K562 (cell line): ENCODE data around the gene FBXL12. TPM values are rescaled to one million over a fixed set of nuclear protein-coding genes. Genes with fewer than 3 reads are reported as not detected.

ENCODE experiments used
- CC2D1A ChIP-seq: fragments of 450-650 bp; IDR thresholded peaks from 2 replicates; pipeline ENCODE4 v1.6.1; 2017; ENCODE audit warnings: mild to moderate bottlenecking
- CHD2 ChIP-seq: IDR thresholded peaks from 2 replicates; pipeline ENCODE4 v1.6.1; 2011; ENCODE audit warnings: low read depth, low read length
- ETV1 ChIP-seq: fragments of 450-650 bp; conservative IDR thresholded peaks from 2 replicates; pipeline ENCODE4 v1.6.1; 2016; ENCODE audit warnings: missing genetic modification characterization, control low read depth, low read depth, missing compliant biosample characterization
- HNRNPK ChIP-seq: fragments of 200-400 bp; formaldehyde crosslinking; IDR thresholded peaks from one replicate; pipeline ENCODE4 v1.6.1; 2018; ENCODE audit warnings: mild to moderate bottlenecking, low read depth, low read length; ENCODE audit not compliant: poor library complexity, severe bottlenecking
- HOXB6 ChIP-seq: fragments of 250-450 bp; sonication (Bioruptor Pico); IDR thresholded peaks from 2 replicates; pipeline ENCODE4 v1.5.1; 2022; ENCODE audit warnings: mild to moderate bottlenecking, borderline replicate concordance
- KLF16 ChIP-seq: IDR thresholded peaks from 2 replicates; pipeline ENCODE4 v1.6.1; 2016; ENCODE audit warnings: antibody characterized with exemption
- MAFK ChIP-seq: IDR thresholded peaks from 2 replicates; pipeline ENCODE4 v1.6.1; 2011; ENCODE audit warnings: low read length, improper control_type of control experiment
- NR2C1 ChIP-seq, 2 experiments: fragments of 450-650 bp; IDR thresholded peaks; 2 replicates each; pipeline ENCODE4 v1.6.1; 2017; ENCODE audit warnings: mild to moderate bottlenecking in 2 of 2, antibody characterized with exemption in 1 of 2, inconsistent platforms in 1 of 2, missing compliant biosample characterization in 1 of 2, missing genetic modification characterization in 1 of 2
- POLR2B ChIP-seq: fragments of 450-650 bp; IDR thresholded peaks from 2 replicates; pipeline ENCODE4 v1.6.1; 2018; ENCODE audit warnings: low read depth; ENCODE audit not compliant: partially characterized antibody
- RUNX1 ChIP-seq: sonication (generic); IDR thresholded peaks from 2 replicates; pipeline ENCODE4 v1.6.1; 2016; ENCODE audit warnings: antibody characterized with exemption, low read depth
- ZNF263 ChIP-seq: sonication (generic); formaldehyde crosslinking; IDR thresholded peaks from 2 replicates; pipeline ENCODE4 v1.8.0; 2022; ENCODE audit warnings: mild to moderate bottlenecking, missing genetic modification reagents, borderline replicate concordance
- polyA plus RNA-seq, 8 experiments: library from polyadenylated mRNA; depleted of rRNA in 4 of 8; stranded (reverse) in 5 of 8; unstranded in 3 of 8; fragments of >200 nt; fragmentation: Nextera tagmentation in 2 of 8; fragmentation: Illumina TruSeq in 1 of 8; extraction: Ambion mirVana in 2 of 8; extraction: Trizol in 1 of 8; gene quantifications; 2 replicates each; pipeline versions ENCODE4 v1.2.1 to v1.2.3, GENCODE V29; 2011 to 2014; ENCODE audit warnings: inconsistent platforms in 1 of 8, missing spikeins in 1 of 8
- total RNA-seq, 7 experiments: library from RNA; depleted of rRNA in 6 of 7; stranded (reverse); fragments of >200 nt in 6 of 7; fragmentation: Illumina TruSeq in 2 of 7; extraction: Trizol in 2 of 7; gene quantifications; 2 replicates each; pipeline versions ENCODE4 v1.2.1 to v1.2.3, GENCODE V29; 2011 to 2021; ENCODE audit warnings: low replicate concordance in 1 of 7
- TF ChIP-seq, protein P1 (sequence below), 2 experiments: fragments of 450-650 bp in 1 of 2; sonication (generic) in 1 of 2; formaldehyde crosslinking in 1 of 2; IDR thresholded peaks; 2 replicates each; pipeline versions ENCODE4 v1.7.1 to v1.9.0; 2016 to 2022; ENCODE audit warnings: inconsistent platforms in 1 of 2, mild to moderate bottlenecking in 1 of 2, missing genetic modification reagents in 1 of 2
- TF ChIP-seq, protein P2 (sequence below), 3 experiments: fragments of 200-800 bp in 1 of 3; sonication (Bioruptor generic) in 1 of 3; sonication (generic) in 1 of 3; formaldehyde crosslinking in 1 of 3; IDR thresholded peaks; 2 replicates each; pipeline versions ENCODE4 v1.6.1 to v1.8.0; 2016 to 2022; ENCODE audit warnings: mild to moderate bottlenecking in 2 of 3, missing compliant biosample characterization in 2 of 3, missing genetic modification characterization in 2 of 3, missing genetic modification reagents in 1 of 3
- TF ChIP-seq, protein P3 (sequence below): fragments of 450-650 bp; conservative IDR thresholded peaks from 2 replicates; pipeline ENCODE4 v1.6.1; 2016; ENCODE audit warnings: missing genetic modification characterization, low read depth, mild to moderate bottlenecking, control low read depth, missing compliant biosample characterization

The FBXL12 gene
- total and polyA plus RNA-seq, 9 of the 15 experiments (the other 6 are each of a cell fraction or from before 2014, with no cell fraction given) = 2.7 to 40.5 (median 26.5) TPM

DNA sequence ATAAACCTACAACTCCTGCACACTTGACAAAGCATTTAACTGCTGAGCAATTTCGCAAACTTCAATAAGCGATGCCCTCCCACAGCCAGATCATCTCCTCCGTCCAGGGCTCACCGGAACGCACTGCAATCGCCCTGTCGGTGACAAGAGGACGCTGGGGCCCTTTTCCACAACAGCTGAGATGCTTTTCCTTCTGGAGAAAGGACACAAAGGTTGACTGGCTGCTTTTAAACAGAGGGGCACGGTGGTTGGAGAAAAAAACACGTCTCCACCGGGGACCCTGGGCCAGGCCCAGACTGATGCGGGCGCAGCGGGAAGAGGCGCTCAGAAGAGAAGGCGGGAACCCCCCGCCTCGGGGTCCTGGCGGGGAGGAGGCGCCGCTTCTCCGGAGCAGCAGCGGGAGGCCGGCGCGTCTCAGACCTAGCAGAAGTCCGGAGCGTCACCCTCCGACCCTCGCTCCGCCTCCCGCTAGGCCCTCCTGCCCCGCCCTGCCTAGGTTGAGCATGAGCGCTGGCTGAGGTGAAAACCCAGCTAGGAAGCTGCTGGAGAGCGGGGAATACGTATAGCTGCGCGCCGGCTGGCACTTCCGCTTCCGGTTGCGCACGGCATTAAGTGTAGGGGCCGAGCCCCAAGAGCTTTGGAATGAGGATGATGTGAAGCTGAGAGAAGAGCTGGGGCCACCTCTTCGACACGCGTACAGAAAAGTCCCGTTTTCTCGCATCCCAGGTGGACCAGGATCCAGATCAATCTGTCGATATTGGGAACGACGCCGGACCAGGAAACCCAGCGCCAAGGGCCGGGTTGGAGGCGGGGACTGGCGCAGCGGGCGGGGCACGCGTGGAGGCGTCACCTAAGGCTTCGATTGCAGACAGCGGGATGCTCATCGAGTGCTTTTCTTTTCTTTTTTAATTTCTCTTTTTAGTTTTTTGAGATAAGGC is 50.4 kb downstream of the FBXL12 start, which contains the start of gene ZNF846 (continued):
- TF ChIP-seq, protein P1, sequence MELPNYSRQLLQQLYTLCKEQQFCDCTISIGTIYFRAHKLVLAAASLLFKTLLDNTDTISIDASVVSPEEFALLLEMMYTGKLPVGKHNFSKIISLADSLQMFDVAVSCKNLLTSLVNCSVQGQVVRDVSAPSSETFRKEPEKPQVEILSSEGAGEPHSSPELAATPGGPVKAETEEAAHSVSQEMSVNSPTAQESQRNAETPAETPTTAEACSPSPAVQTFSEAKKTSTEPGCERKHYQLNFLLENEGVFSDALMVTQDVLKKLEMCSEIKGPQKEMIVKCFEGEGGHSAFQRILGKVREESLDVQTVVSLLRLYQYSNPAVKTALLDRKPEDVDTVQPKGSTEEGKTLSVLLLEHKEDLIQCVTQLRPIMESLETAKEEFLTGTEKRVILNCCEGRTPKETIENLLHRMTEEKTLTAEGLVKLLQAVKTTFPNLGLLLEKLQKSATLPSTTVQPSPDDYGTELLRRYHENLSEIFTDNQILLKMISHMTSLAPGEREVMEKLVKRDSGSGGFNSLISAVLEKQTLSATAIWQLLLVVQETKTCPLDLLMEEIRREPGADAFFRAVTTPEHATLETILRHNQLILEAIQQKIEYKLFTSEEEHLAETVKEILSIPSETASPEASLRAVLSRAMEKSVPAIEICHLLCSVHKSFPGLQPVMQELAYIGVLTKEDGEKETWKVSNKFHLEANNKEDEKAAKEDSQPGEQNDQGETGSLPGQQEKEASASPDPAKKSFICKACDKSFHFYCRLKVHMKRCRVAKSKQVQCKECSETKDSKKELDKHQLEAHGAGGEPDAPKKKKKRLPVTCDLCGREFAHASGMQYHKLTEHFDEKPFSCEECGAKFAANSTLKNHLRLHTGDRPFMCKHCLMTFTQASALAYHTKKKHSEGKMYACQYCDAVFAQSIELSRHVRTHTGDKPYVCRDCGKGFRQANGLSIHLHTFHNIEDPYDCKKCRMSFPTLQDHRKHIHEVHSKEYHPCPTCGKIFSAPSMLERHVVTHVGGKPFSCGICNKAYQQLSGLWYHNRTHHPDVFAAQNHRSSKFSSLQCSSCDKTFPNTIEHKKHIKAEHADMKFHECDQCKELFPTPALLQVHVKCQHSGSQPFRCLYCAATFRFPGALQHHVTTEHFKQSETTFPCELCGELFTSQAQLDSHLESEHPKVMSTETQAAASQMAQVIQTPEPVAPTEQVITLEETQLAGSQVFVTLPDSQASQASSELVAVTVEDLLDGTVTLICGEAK (IDR thresholded peaks at IDR 0.05) = peak; percentile 100
- TF ChIP-seq, protein P1 (CRISPR knock-in tag; IDR thresholded peaks at IDR 0.05) = no peak
- no peak for TF ChIP-seq MAFK
- TF ChIP-seq POLR2B = peak; percentile 74
- no peak for TF ChIP-seq CHD2
- TF ChIP-seq, protein P2, sequence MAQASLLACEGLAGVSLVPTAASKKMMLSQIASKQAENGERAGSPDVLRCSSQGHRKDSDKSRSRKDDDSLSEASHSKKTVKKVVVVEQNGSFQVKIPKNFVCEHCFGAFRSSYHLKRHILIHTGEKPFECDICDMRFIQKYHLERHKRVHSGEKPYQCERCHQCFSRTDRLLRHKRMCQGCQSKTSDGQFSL (CRISPR knock-in tag; IDR thresholded peaks at IDR 0.05) = peak; percentile 75
- TF ChIP-seq, protein P2 (tag; IDR thresholded peaks at IDR 0.05) = peak in 1 of 2 experiments; percentile 63; a peak in 2 of 4 replicates
- TF ChIP-seq ZNF263 (CRISPR knock-in tag) = no peak; the same call in 1 of the 2 replicates
- no peak for TF ChIP-seq KLF16
- TF ChIP-seq, protein P3, sequence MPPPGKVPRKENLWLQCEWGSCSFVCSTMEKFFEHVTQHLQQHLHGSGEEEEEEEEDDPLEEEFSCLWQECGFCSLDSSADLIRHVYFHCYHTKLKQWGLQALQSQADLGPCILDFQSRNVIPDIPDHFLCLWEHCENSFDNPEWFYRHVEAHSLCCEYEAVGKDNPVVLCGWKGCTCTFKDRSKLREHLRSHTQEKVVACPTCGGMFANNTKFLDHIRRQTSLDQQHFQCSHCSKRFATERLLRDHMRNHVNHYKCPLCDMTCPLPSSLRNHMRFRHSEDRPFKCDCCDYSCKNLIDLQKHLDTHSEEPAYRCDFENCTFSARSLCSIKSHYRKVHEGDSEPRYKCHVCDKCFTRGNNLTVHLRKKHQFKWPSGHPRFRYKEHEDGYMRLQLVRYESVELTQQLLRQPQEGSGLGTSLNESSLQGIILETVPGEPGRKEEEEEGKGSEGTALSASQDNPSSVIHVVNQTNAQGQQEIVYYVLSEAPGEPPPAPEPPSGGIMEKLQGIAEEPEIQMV (tag) = no peak
- peak; percentile 17; the same call in 1 of the 2 replicates for TF ChIP-seq RUNX1
- no peak for TF ChIP-seq HOXB6 (CRISPR knock-in tag)
- no peak for TF ChIP-seq HNRNPK
- TF ChIP-seq ETV1 (tag) = peak; percentile 68
- TF ChIP-seq CC2D1A = no peak
- peak; percentile 88 for TF ChIP-seq NR2C1 (IDR thresholded peaks at IDR 0.05)
- peak; percentile 90 for TF ChIP-seq NR2C1 (tag; IDR thresholded peaks at IDR 0.05)
